Karpas-422 (cell line): ENCODE results near the gene ETF1. TPM values are rescaled to one million over a fixed set of nuclear protein-coding genes. Genes with fewer than 3 reads are reported as not detected.
A peak's percentile ranks its signal among the peaks of the same experiment; 100 is the strongest.

Experiments used
- DNase-seq: peaks from one replicate; pipeline ENCODE4 v3.0.0-alpha.2; 2015
- H2AFZ ChIP-seq: fragments of 200-600 bp; sonication (generic); 2 replicates; pipeline ENCODE4 v1.6.1; 2014; ENCODE audit warnings: antibody characterized with exemption, low read length, mixed read lengths
- H3K27ac ChIP-seq: fragments of 200-600 bp; sonication (generic); 2 replicates; pipeline ENCODE4 v1.5.1; 2014; ENCODE audit warnings: mild to moderate bottlenecking, low read length, moderate library complexity
- H3K27me3 ChIP-seq: fragments of 200-600 bp; sonication (generic); 2 replicates; pipeline ENCODE4 v1.6.1; 2014; ENCODE audit warnings: low read length, mixed read lengths
- H3K36me3 ChIP-seq: fragments of 200-600 bp; sonication (generic); 2 replicates; pipeline ENCODE4 v1.6.1; 2014; ENCODE audit warnings: low read length, mixed read lengths; ENCODE audit not compliant: insufficient read depth
- H3K4me1 ChIP-seq: fragments of 200-600 bp; sonication (generic); 2 replicates; pipeline ENCODE4 v1.6.1; 2014; ENCODE audit warnings: mild to moderate bottlenecking, low read length, mixed read lengths
- H3K4me2 ChIP-seq: fragments of 200-600 bp; sonication (generic); 2 replicates; pipeline ENCODE4 v1.6.1; 2014; ENCODE audit warnings: low read length, low read depth, mild to moderate bottlenecking; ENCODE audit not compliant: poor library complexity, severe bottlenecking
- H3K4me3 ChIP-seq: fragments of 200-600 bp; sonication (generic); 2 replicates; pipeline ENCODE4 v1.5.1; 2014; ENCODE audit warnings: mild to moderate bottlenecking, antibody characterized with exemption, low read length, mixed read lengths
- H3K79me2 ChIP-seq: fragments of 200-600 bp; sonication (generic); 2 replicates; pipeline ENCODE4 v1.6.1; 2014; ENCODE audit warnings: mild to moderate bottlenecking, low read length, mixed read lengths
- H3K9ac ChIP-seq: fragments of 200-600 bp; sonication (generic); 2 replicates; pipeline ENCODE4 v1.6.0; 2014; ENCODE audit warnings: low read length
- H3K9me2 ChIP-seq: fragments of 200-600 bp; sonication (generic), shearing (Covaris generic); replicated peaks from 2 replicates; pipeline ENCODE4 v1.6.0; 2014; ENCODE audit warnings: mild to moderate bottlenecking, low read length, moderate library complexity; ENCODE audit not compliant: insufficient read depth
- H3K9me3 ChIP-seq: fragments of 300-700, 200-600 bp; sonication (generic); 2 replicates; pipeline ENCODE4 v1.6.1; 2014; ENCODE audit warnings: low read length, mixed read lengths
- H4K20me1 ChIP-seq: fragments of 200-600 bp; sonication (generic); 2 replicates; pipeline ENCODE4 v1.6.1; 2014; ENCODE audit warnings: mild to moderate bottlenecking, antibody characterized with exemption, low read length, low read depth; ENCODE audit not compliant: insufficient read depth
- total RNA-seq: library from RNA; depleted of rRNA; stranded (reverse); fragments of >200 nt; shearing (Covaris generic); gene quantifications from 2 replicates; pipeline ENCODE4 v1.2.3, GENCODE V29; 2014; ENCODE audit warnings: low replicate concordance; rRNA removed

The ETF1 gene
- 52.1 and 100 TPM in 2 replicates for total RNA-seq

GRCh38 chr5:138542956-138543729, at the start of gene ETF1:
Gene ETF1 (minus strand): TSS chr5:138543236. CDS start chr5:138542918, 318 bp downstream.
- peak; percentile 99 for DNase-seq
- Histone ChIP-seq H3K9me3 (no peaks in the 10 kb centered on the region), H3K4me2 (peak within 1 kb of the TSS; percentile 91), H3K9me2 (no peaks in the 10 kb centered on the region), H3K27ac (peak within 1 kb of the TSS; percentile 72), H3K36me3 (peaks cover 35% of the 10 kb centered on the region), H3K9ac (peak within 1 kb of the TSS; percentile 99), H3K27me3 (no peaks in the 10 kb centered on the region), H4K20me1 (peaks cover 39% of the 10 kb centered on the region), H2AFZ (peak within 1 kb of the TSS; percentile 65; the same call in 1 of the 2 replicates), H3K79me2 (peaks cover 95% of the 10 kb centered on the region), H3K4me3 (peak within 1 kb of the TSS; percentile 97), H3K4me1 (peaks cover 49% of the 10 kb centered on the region)

- H3K4me3 ChIP-seq, result no peak overlapping the region
- H3K4me1 ChIP-seq, result no peaks in the 10 kb centered on the region
- H3K36me3 ChIP-seq, result no peaks in the 10 kb centered on the region
- H2AFZ ChIP-seq, result no peak overlapping the region
- H3K27ac ChIP-seq, result no peak overlapping the region
- H3K9me2 ChIP-seq, result no peaks in the 10 kb centered on the region
- no peak for DNase-seq
- H3K4me2 ChIP-seq, result no peak overlapping the region
- H3K79me2 ChIP-seq, result no peaks in the 10 kb centered on the region
- no peak overlapping the region for H3K9ac ChIP-seq
- no peaks in the 10 kb centered on the region for H3K27me3 ChIP-seq
- H4K20me1 ChIP-seq, result no peaks in the 10 kb centered on the region
- no peaks in the 10 kb centered on the region for H3K9me3 ChIP-seq
Measured at GRCh38 chr5:138588013-138588788, 45.2 kb upstream of the ETF1 start.

- no peak overlapping the region for H2AFZ ChIP-seq
Measured at GRCh38 chr5:138585157-138585556, 42.1 kb upstream of the ETF1 start.

GRCh38 chr5:138583984-138584637, 41.1 kb upstream of the ETF1 start:
- Histone ChIP-seq H3K4me1 (no peaks in the 10 kb centered on the region; the same call in 1 of the 2 replicates), H3K79me2 (no peaks in the 10 kb centered on the region), H3K36me3 (no peaks in the 10 kb centered on the region), H3K9me2 (no peaks in the 10 kb centered on the region), H3K9ac (no peak overlapping the region), H3K27me3 (no peaks in the 10 kb centered on the region), H2AFZ (no peak overlapping the region), H4K20me1 (no peaks in the 10 kb centered on the region), H3K4me2 (no peak overlapping the region), H3K27ac (no peak overlapping the region), H3K9me3 (no peaks in the 10 kb centered on the region), H3K4me3 (no peak overlapping the region)
- no peak for DNase-seq

More at GRCh38 chr5:138585157-138585556, 42.1 kb upstream of the ETF1 start:
- Histone ChIP-seq H3K9me3 (no peaks in the 10 kb centered on the region), H3K4me1 (no peaks in the 10 kb centered on the region), H3K4me3 (no peak overlapping the region), H3K36me3 (no peaks in the 10 kb centered on the region), H3K27ac (no peak overlapping the region), H3K27me3 (no peaks in the 10 kb centered on the region), H3K79me2 (no peaks in the 10 kb centered on the region), H3K9me2 (no peaks in the 10 kb centered on the region), H3K4me2 (no peak overlapping the region), H3K9ac (no peak overlapping the region), H4K20me1 (no peaks in the 10 kb centered on the region)
- DNase-seq, result no peak

GRCh38 chr5:138582959-138583358, 39.9 kb upstream of the ETF1 start:
- no peaks in the 10 kb centered on the region for H3K9me2 ChIP-seq
- H3K4me2 ChIP-seq, result no peak overlapping the region
- H4K20me1 ChIP-seq, result no peaks in the 10 kb centered on the region
- no peak overlapping the region for H3K9ac ChIP-seq
- no peak overlapping the region for H3K4me3 ChIP-seq
- no peaks in the 10 kb centered on the region for H3K36me3 ChIP-seq
- H3K27ac ChIP-seq, result no peak overlapping the region
- H3K4me1 ChIP-seq, result no peaks in the 10 kb centered on the region; the same call in 1 of the 2 replicates
- H2AFZ ChIP-seq, result no peak overlapping the region
- no peaks in the 10 kb centered on the region for H3K79me2 ChIP-seq
- no peaks in the 10 kb centered on the region for H3K9me3 ChIP-seq
- H3K27me3 ChIP-seq, result no peaks in the 10 kb centered on the region
- no peak for DNase-seq

- no peaks in the 10 kb centered on the region for H3K9me2 ChIP-seq
- H3K4me1 ChIP-seq, result peaks cover 4% of the 10 kb centered on the region
- H3K4me2 ChIP-seq, result no peak overlapping the region
- H3K27me3 ChIP-seq, result no peaks in the 10 kb centered on the region
- H2AFZ ChIP-seq, result no peak overlapping the region
- no peak for DNase-seq
- H4K20me1 ChIP-seq, result no peaks in the 10 kb centered on the region
- H3K79me2 ChIP-seq, result no peaks in the 10 kb centered on the region
- no peak overlapping the region for H3K4me3 ChIP-seq
- H3K9ac ChIP-seq, result no peak overlapping the region
- H3K36me3 ChIP-seq, result no peaks in the 10 kb centered on the region
- no peaks in the 10 kb centered on the region for H3K9me3 ChIP-seq
- no peak overlapping the region for H3K27ac ChIP-seq
Measured at GRCh38 chr5:138580777-138581176, 37.7 kb upstream of the ETF1 start.

- Histone ChIP-seq H3K9me3 (no peaks in the 10 kb centered on the region), H3K4me3 (no peak overlapping the region), H3K9me2 (no peaks in the 10 kb centered on the region), H2AFZ (no peak overlapping the region), H3K4me1 (peaks cover 5% of the 10 kb centered on the region), H4K20me1 (no peaks in the 10 kb centered on the region), H3K4me2 (no peak overlapping the region), H3K27me3 (no peaks in the 10 kb centered on the region), H3K36me3 (no peaks in the 10 kb centered on the region), H3K79me2 (peaks cover 2% of the 10 kb centered on the region), H3K27ac (no peak overlapping the region), H3K9ac (no peak overlapping the region)
- DNase-seq, result no peak
Measured at GRCh38 chr5:138580001-138580400, 37.0 kb upstream of the ETF1 start.

GRCh38 chr5:138579517-138579863, 36.5 kb upstream of the ETF1 start:
- Histone ChIP-seq H3K9ac (no peak overlapping the region), H3K27ac (no peak overlapping the region), H3K4me2 (no peak overlapping the region)

More at GRCh38 chr5:138579517-138579863, 36.5 kb upstream of the ETF1 start:
- DNase-seq, result no peak
- Histone ChIP-seq H2AFZ (no peak overlapping the region), H3K4me3 (no peak overlapping the region), H4K20me1 (no peaks in the 10 kb centered on the region; the same call in 1 of the 2 replicates), H3K27me3 (no peaks in the 10 kb centered on the region), H3K36me3 (no peaks in the 10 kb centered on the region), H3K79me2 (peaks cover 7% of the 10 kb centered on the region), H3K9me3 (no peaks in the 10 kb centered on the region), H3K4me1 (peaks cover 5% of the 10 kb centered on the region), H3K9me2 (no peaks in the 10 kb centered on the region)
